HCT116 (cell line): ENCODE results near the gene AFAP1. TPM values are rescaled to one million over a fixed set of nuclear protein-coding genes. Genes with fewer than 3 reads are reported as not detected.
"Not testable (repeated sequence)": the region's sequence is repeated elsewhere in the genome, so short reads cannot be mapped to it uniquely, and the experiment has no call there.

Source experiments
- ATAC-seq: fragments of 200-7000 bp; cut with Tn5 transposase; 2 replicates; pipeline ENCODE4 v1.9.1; 2020; ENCODE audit warnings: mild to moderate bottlenecking, moderate library complexity
- BruUV-seq: library from RNA; stranded (reverse); fragments of 400-500 nt; replicated peaks from 2 replicates; lab custom pipeline; 2021; lab: Mats Ljungman, UMichigan
- CTCF ChIA-PET: fragments of 300-600 bp; sonication (Branson Sonifier 250); formaldehyde crosslinking; loops from one replicate; lab custom pipeline; 2021; ENCODE audit warnings: antibody characterized with exemption; lab: Charles Lee
- POLR2A ChIA-PET: fragments of 300-600, 350-600 bp; sonication (Branson Sonifier 250); formaldehyde crosslinking; loops from one replicate; lab custom pipeline; 2021; ENCODE audit warnings: antibody characterized with exemption; lab: Charles Lee
- RAD21 ChIA-PET, 2 experiments: fragments of 300-600 bp; sonication (Branson Sonifier 250); formaldehyde crosslinking; loops; one replicate each; lab custom pipeline; 2023; ENCODE audit warnings: low total read pairs in 2 of 2; ENCODE audit not compliant: uncharacterized antibody in 2 of 2, unreplicated experiment in 2 of 2, low non-redundant PET in 1 of 2; lab: Charles Lee
- DNase-seq: peaks from one replicate; pipeline ENCODE4 v3.0.0-alpha.2; 2010; ENCODE audit warnings: low read depth, low spot score
- H2AFZ ChIP-seq: fragments of 200-600 bp; shearing (Covaris generic), sonication (generic); 2 replicates; pipeline ENCODE4 v1.6.1; 2017; ENCODE audit warnings: low read depth, mixed run types, mixed read lengths, antibody characterized with exemption, low read length; ENCODE audit not compliant: poor library complexity, severe bottlenecking
- H3K27ac ChIP-seq: 2 replicates; pipeline ENCODE4 v1.5.1; 2012; ENCODE audit warnings: low read depth, low read length
- H3K27me3 ChIP-seq: fragments of 200-600 bp; sonication (generic); 2 replicates; pipeline ENCODE4 v1.6.1; 2016; ENCODE audit warnings: mixed run types, low read length, mixed read lengths; ENCODE audit not compliant: insufficient read depth
- H3K36me3 ChIP-seq, 2 experiments: fragments of 200-500 bp in 1 of 2; fragments of 200-600 bp in 1 of 2; sonication (Bioruptor generic) in 1 of 2; sonication (generic) in 1 of 2; 2 replicates each; pipeline versions ENCODE4 v1.5.1 to v1.6.1; 2014 to 2016; ENCODE audit warnings: low read length in 2 of 2, inconsistent platforms in 1 of 2, mixed read lengths in 1 of 2, mixed run types in 1 of 2; ENCODE audit not compliant: insufficient read depth in 2 of 2, control insufficient read depth in 1 of 2
- H3K4me1 ChIP-seq, 2 experiments: fragments of 200-600 bp in 1 of 2; sonication (generic) in 1 of 2; 2 replicates each; pipeline versions ENCODE4 v1.5.1 to v1.6.1; 2012 to 2017; ENCODE audit warnings: low read length in 2 of 2, inconsistent platforms in 1 of 2, mild to moderate bottlenecking in 1 of 2, mixed read lengths in 1 of 2, mixed run types in 1 of 2, moderate library complexity in 1 of 2; ENCODE audit not compliant: insufficient read depth in 2 of 2, control insufficient read depth in 1 of 2
- H3K4me2 ChIP-seq: fragments of 200-600 bp; sonication (generic); 2 replicates; pipeline ENCODE4 v1.6.1; 2017; ENCODE audit warnings: mixed run types, low read length, mixed read lengths
- H3K4me3 ChIP-seq, 2 experiments: fragments of 200-600 bp in 1 of 2; sonication (generic) in 1 of 2; replicated peaks in 1 of 2; 2 replicates each; pipeline ENCODE4 v1.5.1; 2011 to 2016; ENCODE audit warnings: low read length in 2 of 2, control low read depth in 1 of 2, low read depth in 1 of 2, mild to moderate bottlenecking in 1 of 2, mixed read lengths in 1 of 2, mixed run types in 1 of 2
- H3K79me2 ChIP-seq: fragments of 200-600 bp; sonication (generic); 2 replicates; pipeline ENCODE4 v1.6.1; 2017; ENCODE audit warnings: mild to moderate bottlenecking, mixed run types, low read length, moderate library complexity, mixed read lengths; ENCODE audit not compliant: insufficient read depth
- H3K9ac ChIP-seq: fragments of 200-600 bp; sonication (generic); 2 replicates; pipeline ENCODE4 v1.6.1; 2016; ENCODE audit warnings: low read length, mixed read lengths
- H3K9me2 ChIP-seq: fragments of 200-600 bp; sonication (generic), shearing (Covaris generic); 2 replicates; pipeline ENCODE4 v1.6.1; 2017; ENCODE audit warnings: mixed run types, mild to moderate bottlenecking, moderate library complexity; ENCODE audit not compliant: insufficient read depth
- H3K9me3 ChIP-seq, 2 experiments: fragments of 200-500 bp in 1 of 2; fragments of 200-600 bp in 1 of 2; sonication (Bioruptor generic) in 1 of 2; sonication (generic) in 1 of 2; 2 replicates each; pipeline ENCODE4 v1.6.1; 2014 to 2017; ENCODE audit warnings: low read length in 2 of 2, mixed read lengths in 2 of 2, inconsistent platforms in 1 of 2, low read depth in 1 of 2, mild to moderate bottlenecking in 1 of 2, mixed run types in 1 of 2, moderate library complexity in 1 of 2; ENCODE audit not compliant: control insufficient read depth in 1 of 2, insufficient read depth in 1 of 2
- H4K20me1 ChIP-seq: fragments of 200-600 bp; sonication (generic), shearing (Covaris generic); 2 replicates; pipeline ENCODE4 v1.6.1; 2017; ENCODE audit warnings: mixed run types, mild to moderate bottlenecking, moderate library complexity; ENCODE audit not compliant: insufficient read depth
- CBX3 ChIP-seq: IDR thresholded peaks from 2 replicates; pipeline ENCODE4 v1.6.1; 2012; ENCODE audit warnings: low read depth
- CEBPB ChIP-seq: IDR thresholded peaks from 2 replicates; pipeline ENCODE4 v1.6.1; 2012; ENCODE audit warnings: low read depth
- ELF1 ChIP-seq: IDR thresholded peaks from 2 replicates; pipeline ENCODE4 v1.6.1; 2012; ENCODE audit warnings: low read depth, borderline replicate concordance
- SP1 ChIP-seq: IDR thresholded peaks from 2 replicates; pipeline ENCODE4 v1.6.1; 2012; ENCODE audit warnings: low read depth
- SRF ChIP-seq: IDR thresholded peaks from 2 replicates; pipeline ENCODE4 v1.6.1; 2012; ENCODE audit warnings: low read depth
- TCF7L2 ChIP-seq: IDR thresholded peaks from 2 replicates; pipeline ENCODE4 v1.7.0; 2011; ENCODE audit warnings: borderline replicate concordance, inconsistent platforms; ENCODE audit not compliant: insufficient read depth, insufficient read length; ENCODE audit errors: extremely low read depth
- intact Hi-C: fragments of 100-400 bp; cut with micrococcal nuclease; formaldehyde crosslinking; loops from 2 replicates; pipeline ENCODE4 v1.10.0; 2022
- total RNA-seq: library from RNA; stranded (reverse); gene quantifications from one replicate; pipeline ENCODE4 v1.2.1, GENCODE V29; 2021; ENCODE audit not compliant: unreplicated experiment
- TF ChIP-seq, protein P1 (sequence below): IDR thresholded peaks from 2 replicates; pipeline ENCODE4 v1.6.1; 2011; ENCODE audit warnings: mild to moderate bottlenecking, low read length, moderate library complexity; ENCODE audit not compliant: insufficient replicate concordance; ENCODE audit errors: extremely low read depth

Gene AFAP1
- total RNA-seq, 1 experiment from 2014 or later: 19.4 TPM

DNA sequence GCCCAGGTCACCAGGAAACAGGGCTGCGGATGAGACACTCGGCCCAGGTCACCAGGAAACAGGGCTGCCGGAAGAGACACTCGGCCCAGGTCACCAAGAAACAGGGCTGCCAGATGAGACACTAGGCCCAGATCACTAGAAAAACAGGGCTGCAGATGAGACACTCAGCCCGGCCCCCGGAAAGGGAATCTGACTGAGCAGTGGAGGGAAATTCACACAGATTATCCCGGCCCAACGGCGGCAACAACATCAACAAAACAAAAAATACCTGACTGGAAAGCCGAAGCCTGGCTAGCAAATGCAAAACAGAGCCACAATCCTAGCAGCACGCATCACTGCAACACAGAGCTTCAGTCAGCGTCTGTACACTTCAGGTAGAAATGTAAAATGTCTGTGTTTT is 20.7 kb downstream of the AFAP1 start (continued):
- TF ChIP-seq, protein P1, sequence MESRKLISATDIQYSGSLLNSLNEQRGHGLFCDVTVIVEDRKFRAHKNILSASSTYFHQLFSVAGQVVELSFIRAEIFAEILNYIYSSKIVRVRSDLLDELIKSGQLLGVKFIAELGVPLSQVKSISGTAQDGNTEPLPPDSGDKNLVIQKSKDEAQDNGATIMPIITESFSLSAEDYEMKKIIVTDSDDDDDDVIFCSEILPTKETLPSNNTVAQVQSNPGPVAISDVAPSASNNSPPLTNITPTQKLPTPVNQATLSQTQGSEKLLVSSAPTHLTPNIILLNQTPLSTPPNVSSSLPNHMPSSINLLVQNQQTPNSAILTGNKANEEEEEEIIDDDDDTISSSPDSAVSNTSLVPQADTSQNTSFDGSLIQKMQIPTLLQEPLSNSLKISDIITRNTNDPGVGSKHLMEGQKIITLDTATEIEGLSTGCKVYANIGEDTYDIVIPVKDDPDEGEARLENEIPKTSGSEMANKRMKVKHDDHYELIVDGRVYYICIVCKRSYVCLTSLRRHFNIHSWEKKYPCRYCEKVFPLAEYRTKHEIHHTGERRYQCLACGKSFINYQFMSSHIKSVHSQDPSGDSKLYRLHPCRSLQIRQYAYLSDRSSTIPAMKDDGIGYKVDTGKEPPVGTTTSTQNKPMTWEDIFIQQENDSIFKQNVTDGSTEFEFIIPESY: no peak

DNA sequence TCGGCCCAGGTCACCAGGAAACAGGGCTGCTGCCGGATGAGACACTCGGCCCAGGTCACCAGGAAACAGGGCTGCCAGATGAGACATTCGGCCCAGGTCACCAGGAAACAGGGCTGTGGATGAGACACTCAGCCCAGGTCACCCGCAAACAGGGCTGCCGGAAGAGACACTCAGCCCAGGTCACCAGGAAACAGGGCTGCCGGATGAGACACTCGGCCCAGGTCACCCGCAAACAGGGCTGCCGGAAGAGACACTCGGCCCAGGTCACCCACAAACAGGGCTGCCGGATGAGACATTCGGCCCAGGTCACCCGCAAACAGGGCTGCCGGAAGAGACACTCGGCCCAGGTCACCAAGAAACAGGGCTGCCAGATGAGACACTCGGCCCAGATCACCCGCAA is 21.5 kb downstream of the AFAP1 start:
- not testable (repeated sequence) for ATAC-seq

DNA sequence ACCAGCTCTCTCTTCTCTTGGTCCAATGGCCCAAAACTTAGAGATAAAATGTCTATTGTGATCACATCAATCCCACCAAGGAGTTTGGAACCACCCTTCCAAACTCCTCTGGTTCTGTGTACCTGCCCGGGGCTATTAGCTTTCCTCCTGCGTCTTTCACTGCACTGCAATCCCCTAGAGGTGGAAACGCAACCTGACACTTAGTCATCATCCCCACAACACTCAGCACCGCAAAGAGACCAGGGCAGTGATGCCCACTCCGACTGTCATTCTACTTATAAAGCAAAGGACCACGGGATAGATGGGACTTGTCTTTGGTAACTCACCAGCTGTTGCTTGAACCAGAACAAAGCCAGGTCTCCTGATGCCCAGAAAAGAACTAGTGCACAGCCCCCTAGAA is 22.0 kb downstream of the AFAP1 start:
- Histone ChIP-seq H4K20me1 (no peaks in the 10 kb centered on the region), H3K9ac (no peak overlapping the region), H3K27me3 (no peaks in the 10 kb centered on the region), H3K27ac (no peak overlapping the region), H3K4me1 (no peaks in the 10 kb centered on the region), H3K9me3 (no peaks in the 10 kb centered on the region), H2AFZ (no peak overlapping the region), H3K9me2 (no peaks in the 10 kb centered on the region), H3K4me3 (no peak overlapping the region), H3K79me2 (peaks cover 24% of the 10 kb centered on the region; the same call in 1 of the 2 replicates), H3K4me2 (no peak overlapping the region), H3K36me3 (no peaks in the 10 kb centered on the region)
- BruUV-seq: no TSS peak
- ATAC-seq: no peak
- intact Hi-C loops: no loop called here
- no peak for DNase-seq
- CTCF ChIA-PET: no interaction called here
- POLR2A ChIA-PET: no interaction called here
- RAD21 ChIA-PET: no interaction called here
- TF ChIP-seq CBX3: no peak
- no peak for TF ChIP-seq TCF7L2
- TF ChIP-seq ELF1: no peak
- no peak for TF ChIP-seq SRF
- no peak for TF ChIP-seq CEBPB
- no peak for TF ChIP-seq SP1

More for the DNA sequence above, 21.5 kb downstream of the AFAP1 start:
- DNase-seq, H3K36me3 ChIP-seq, H3K27me3 ChIP-seq, H2AFZ ChIP-seq, H3K4me1 ChIP-seq, intact Hi-C loops, CTCF ChIA-PET, H3K9me2 ChIP-seq, H3K9me3 ChIP-seq, H4K20me1 ChIP-seq, H3K4me2 ChIP-seq, BruUV-seq, H3K9ac ChIP-seq, RAD21 ChIA-PET, POLR2A ChIA-PET, H3K27ac ChIP-seq, H3K4me3 ChIP-seq: not testable (repeated sequence)
- H3K79me2 ChIP-seq: peaks cover 24% of the 10 kb centered on the region; the same call in 1 of the 2 replicates
